Caki2 (cell line): ENCODE results near the gene NAV2. TPM values are rescaled to one million over a fixed set of nuclear protein-coding genes. Genes with fewer than 3 reads are reported as not detected.
A peak's percentile ranks its signal among the peaks of the same experiment; 100 is the strongest.
"Not testable (repeated sequence)": the region's sequence is repeated elsewhere in the genome, so short reads cannot be mapped to it uniquely, and the experiment has no call there.

Experiments
- DNase-seq: peaks from one replicate; pipeline ENCODE4 v3.0.0-alpha.2; 2015; ENCODE audit warnings: low read depth
- in situ Hi-C: cut with HindIII; loops from 2 replicates; pipeline ENCODE4 v1.10.0; 2016; ENCODE audit warnings: low sequenced_read_pairs, low pct_unique_long_range_greater_than_20kb, mixed read lengths
- total RNA-seq: library from RNA; depleted of rRNA; stranded (reverse); fragments of >200 nt; shearing (Covaris generic); gene quantifications from 2 replicates; pipeline ENCODE4 v1.2.3, GENCODE V29; 2014; ENCODE audit warnings: low replicate concordance

NAV2 gene
- total RNA-seq, 1 experiment from 2014 or later = 6.9 TPM

- in situ Hi-C loops = no loop called here
- peak; percentile 57 for DNase-seq
Observed at GRCh38 chr11:20125927-20126326, 413.3 kb downstream of the NAV2 start.

- in situ Hi-C loops = no loop called here
Observed at GRCh38 chr11:20126724-20127123, 414.1 kb downstream of the NAV2 start.

GRCh38 chr11:20127671-20128527 lies 415.3 kb downstream of the NAV2 start:
- in situ Hi-C loops = no loop called here
- DNase-seq = peak; percentile 39

More at GRCh38 chr11:20126724-20127123, 414.1 kb downstream of the NAV2 start:
- no peak for DNase-seq

GRCh38 chr11:20128528-20128825 lies 415.8 kb downstream of the NAV2 start:
- in situ Hi-C loops, DNase-seq: not testable (repeated sequence)

GRCh38 chr11:20129665-20130064 lies 417.0 kb downstream of the NAV2 start:
- in situ Hi-C loops = no loop called here
- no peak for DNase-seq

- DNase-seq = peak; percentile 30
- in situ Hi-C loops = no loop called here
Observed at GRCh38 chr11:20131788-20132666, 419.4 kb downstream of the NAV2 start.

GRCh38 chr11:20132667-20133039 lies 420.0 kb downstream of the NAV2 start:
- DNase-seq = no peak
- in situ Hi-C loops = no loop called here

- in situ Hi-C loops = no loop called here
- peak; percentile 22 for DNase-seq
Observed at GRCh38 chr11:20134991-20135736, 422.5 kb downstream of the NAV2 start.

- DNase-seq = no peak
- in situ Hi-C loops = no loop called here
Observed at GRCh38 chr11:20137637-20138036, 425.0 kb downstream of the NAV2 start.

GRCh38 chr11:20138707-20139106 lies 426.1 kb downstream of the NAV2 start:
- in situ Hi-C loops = no loop called here
- no peak for DNase-seq

- in situ Hi-C loops = no loop called here
- DNase-seq = no peak
Observed at GRCh38 chr11:20154381-20154780, 441.7 kb downstream of the NAV2 start.

- in situ Hi-C loops = no loop called here
- no peak for DNase-seq
Observed at GRCh38 chr11:20155683-20156279, 443.1 kb downstream of the NAV2 start.

GRCh38 chr11:20156280-20156875 lies 443.7 kb downstream of the NAV2 start:
- in situ Hi-C loops = no loop called here
- no peak for DNase-seq

- DNase-seq = no peak
- in situ Hi-C loops = no loop called here
Observed at GRCh38 chr11:20156876-20157613, 444.4 kb downstream of the NAV2 start.

- no peak for DNase-seq
- in situ Hi-C loops = no loop called here
Observed at GRCh38 chr11:20157728-20158127, 445.1 kb downstream of the NAV2 start.

GRCh38 chr11:20158597-20159257 lies 446.1 kb downstream of the NAV2 start:
- peak; percentile 12 for DNase-seq
- in situ Hi-C loops = no loop called here
